ENCODE data around the gene ARHGAP10.
"Not testable (repeated sequence)": the region's sequence is repeated elsewhere in the genome, so short reads cannot be mapped to it uniquely, and the experiment has no call there.

ARHGAP10 gene

DNA sequence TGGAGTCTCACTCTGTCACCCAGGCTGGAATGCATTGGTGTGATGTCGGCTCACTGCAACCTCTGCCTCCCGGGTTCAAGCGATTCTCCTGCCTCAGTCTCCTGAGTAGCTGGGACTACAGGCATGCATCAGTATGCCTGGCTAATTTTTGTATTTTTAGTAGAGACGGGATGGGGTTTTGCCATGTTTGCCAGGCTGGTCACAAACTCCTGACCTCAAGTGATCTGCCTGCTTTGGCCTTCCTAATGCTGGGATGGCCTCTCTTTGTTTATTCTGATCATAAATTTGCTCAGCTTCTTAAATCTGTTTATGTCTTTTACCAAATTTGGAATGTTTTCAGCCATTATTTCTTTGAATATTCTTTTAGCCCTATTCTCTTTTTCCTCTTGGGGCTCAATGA is 67.2 kb downstream of the ARHGAP10 start:
- DNase-seq: not testable (repeated sequence)

DNA sequence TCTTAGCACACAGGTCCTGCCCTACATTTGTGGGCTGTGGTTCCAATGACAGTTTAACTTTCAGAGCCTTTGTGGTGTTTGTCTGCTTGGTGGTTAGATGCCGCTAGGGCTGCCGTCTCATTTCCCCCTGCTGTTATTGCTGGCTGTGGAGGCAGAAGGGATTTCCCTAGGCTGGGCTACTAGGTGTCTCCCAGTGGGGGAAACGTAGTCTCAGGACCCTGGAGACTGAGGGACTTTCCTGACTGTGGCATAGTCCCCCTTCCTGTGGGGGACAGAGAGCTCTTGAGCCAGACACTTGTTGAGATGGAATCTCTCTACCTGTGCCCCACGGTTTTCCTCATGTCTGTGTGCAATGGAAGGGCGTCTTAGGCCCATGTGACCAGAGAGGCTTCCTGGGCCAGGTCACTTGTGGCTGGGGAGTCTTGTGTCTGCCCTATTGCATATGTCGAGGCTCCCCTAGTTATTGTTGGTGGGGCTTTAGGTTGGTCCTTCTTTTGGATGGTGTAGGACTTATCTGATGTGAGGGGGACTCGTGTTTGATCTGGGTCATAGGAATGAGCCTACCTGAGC is 68.2 kb downstream of the ARHGAP10 start:
- DNase-seq: no peak

DNA sequence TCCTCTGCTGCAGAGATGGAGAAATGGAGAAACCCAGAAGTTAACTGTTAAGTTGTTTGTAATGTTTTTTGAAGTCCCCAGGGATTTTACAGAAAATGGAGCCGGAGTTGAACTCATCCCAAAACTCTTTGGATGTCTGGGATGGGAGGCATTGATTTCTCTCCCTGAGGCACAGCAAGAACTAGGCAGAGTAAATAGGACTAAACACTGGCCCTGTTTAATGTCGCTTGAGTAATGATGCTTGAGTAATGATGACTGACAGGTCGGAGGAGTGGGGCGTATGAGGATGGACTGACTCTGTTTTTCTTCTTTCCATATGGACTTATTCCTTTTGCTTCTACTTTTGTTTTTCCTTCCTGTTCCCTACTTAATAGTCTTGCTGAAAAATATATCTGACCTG is 69.9 kb downstream of the ARHGAP10 start:
- no peak for DNase-seq

DNA sequence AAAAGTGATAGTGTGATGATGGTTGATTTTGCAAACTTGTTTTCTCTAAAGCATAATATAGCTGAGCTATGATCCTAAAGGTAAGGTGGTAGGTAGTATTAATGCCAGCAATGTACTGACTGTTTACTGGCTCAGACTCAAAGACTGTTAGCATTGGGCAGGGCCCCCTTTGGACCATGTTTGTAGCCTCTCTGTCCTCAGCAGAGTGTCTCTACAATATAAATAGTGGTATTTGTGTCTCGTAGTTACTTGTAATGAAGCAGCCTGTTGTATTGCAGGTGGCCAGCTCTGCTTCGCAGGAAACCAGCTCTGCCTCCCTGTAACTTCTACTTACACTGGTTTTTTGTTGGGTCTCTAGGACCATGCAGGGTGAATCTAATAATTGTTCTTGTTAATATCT is 70.5 kb downstream of the ARHGAP10 start:
- no peak for DNase-seq

DNA sequence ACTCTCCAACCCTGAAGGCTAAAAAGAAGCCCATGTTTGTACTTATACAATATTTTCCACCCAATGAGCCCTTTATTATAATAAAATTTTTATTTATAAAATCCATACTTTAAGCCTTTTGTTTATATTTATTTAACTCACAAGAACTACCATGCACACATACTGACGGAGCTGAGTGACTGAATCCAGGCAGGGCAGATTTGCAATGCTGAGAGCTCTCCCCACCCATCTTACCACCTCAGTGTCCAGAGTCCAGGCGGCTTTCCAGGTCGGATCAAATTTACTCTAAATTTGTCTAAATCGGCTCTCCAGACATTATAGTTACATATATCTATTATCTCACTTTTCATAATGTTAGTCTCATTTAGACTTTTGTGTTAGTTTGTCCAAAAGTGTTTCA is 74.1 kb downstream of the ARHGAP10 start:
- no peak for DNase-seq

DNA sequence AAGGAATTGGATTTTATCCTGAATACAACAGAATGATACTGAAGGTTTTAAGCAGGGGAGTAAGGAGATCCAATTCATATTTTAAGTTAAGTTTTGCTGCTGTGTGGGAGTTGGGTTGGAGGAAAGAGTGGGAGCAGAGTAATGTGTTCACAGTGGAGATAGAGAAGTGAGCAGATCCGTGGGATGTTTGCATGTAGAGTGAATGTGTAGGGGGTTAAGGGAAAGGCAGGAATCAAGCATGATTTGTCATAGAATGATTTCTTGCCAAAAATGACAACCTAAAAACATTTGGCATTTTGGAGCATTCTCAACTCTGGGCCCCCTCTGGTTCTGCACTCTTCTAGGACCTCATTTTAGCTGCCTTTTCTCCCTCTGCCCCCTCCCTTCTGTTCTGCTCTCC is 76.6 kb downstream of the ARHGAP10 start:
- no peak for DNase-seq

DNA sequence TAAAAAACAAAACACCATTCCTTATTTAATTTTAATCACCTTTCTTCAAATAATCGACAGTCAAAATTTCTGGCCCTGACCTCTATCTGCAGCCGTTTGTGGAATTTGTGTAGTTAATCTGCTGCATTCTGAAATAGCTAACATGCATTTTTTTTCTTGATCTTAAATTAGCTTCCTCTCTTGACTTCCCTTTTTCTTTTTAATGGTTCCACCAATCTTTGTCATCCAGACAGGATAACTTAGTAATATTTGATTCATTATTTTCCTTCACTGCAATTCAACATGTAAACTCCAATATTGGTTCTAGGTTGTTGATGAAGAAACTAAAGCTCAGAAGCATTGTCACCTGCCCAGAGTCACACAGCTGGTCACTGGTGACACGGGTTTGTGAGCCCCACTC is 77.3 kb downstream of the ARHGAP10 start:
- no peak for DNase-seq

DNA sequence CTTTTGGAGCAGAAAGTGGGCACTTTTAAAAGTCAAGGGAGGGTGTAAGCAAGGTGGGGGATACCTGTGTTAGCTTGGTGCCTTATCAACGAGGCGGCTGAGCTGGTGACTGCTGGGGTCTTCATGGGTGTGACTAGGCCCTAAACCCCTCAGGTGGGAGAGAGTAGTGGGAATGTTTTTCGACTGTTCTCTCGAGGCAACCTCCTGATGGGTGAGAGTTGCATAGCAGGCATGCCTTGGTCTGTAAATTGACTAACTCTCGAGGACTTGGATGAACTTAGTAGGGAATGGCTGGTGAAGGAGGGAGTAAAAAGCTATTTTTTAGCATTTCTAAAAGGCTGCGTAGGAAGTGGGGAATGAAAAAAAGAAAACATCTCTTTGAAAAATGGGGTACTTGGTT is 80.0 kb downstream of the ARHGAP10 start:
- no peak for DNase-seq

DNA sequence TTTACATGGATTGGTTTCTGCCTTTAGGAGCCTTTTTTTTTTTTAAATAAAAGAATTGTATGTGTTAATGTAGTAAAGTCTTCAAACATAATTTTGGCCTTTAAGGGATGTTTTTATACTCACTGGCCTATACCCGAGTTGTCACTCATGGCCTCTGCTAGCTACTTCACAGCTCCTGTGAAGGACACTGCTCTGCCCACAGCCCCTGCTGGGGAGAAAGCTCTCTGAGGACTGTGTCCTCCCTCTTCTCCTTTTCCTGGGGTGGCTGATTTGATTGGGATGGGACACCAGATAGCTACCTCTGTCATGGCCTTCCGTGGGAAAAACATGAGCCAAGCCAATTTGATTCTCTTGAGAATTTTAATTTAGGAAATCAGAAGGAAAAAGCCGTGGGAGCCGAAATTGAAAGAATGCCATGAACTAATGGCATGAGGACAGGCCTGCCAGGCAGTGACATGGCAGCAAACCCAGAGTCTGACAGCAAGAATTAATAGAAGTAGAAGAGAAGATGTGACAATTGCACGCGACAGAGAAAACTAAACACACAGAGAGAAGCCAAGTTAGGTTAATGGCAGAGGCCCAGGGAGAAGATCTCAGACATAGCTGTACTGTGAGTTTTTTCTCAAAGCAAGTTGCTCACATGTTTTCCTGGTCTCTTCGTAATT is 81.4 kb downstream of the ARHGAP10 start:
- DNase-seq: no peak

DNA sequence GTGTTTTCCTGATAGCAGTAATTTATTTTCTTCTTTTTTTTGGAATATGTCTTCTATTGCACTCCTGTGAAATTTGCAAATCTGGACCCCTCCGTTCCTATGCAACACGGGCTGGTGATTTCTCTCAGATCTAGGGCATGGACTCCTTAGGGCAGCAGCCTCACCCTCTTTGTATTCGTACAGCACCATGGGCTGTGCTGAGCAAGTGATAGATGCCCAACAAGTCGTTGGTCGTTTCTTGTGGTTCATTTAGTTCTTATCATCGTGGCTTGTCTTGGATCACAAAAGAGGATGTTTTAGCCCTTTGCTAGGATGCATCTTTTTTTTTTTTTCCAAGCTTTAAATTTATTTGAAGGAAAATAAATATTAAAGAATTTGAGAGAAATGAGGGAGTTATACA is 82.1 kb downstream of the ARHGAP10 start:
- DNase-seq: no peak

DNA sequence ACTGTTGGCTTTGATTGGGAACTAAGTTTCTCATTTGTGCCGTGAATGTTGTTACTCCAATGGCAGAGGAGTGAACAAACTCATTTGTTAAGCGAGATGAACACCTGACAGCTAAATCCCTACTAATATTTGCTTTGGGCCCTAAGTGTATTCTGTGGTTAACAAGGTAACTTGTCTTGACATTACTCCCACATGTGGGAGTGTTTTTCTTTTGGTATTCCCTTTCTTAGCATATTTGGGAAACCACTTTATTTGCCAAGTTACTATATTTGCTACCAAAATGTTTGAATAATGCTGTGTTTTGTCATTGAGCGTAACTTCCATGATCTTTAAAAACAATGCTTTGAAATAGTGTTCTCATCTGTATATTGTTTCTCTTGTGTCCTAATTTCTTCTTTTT is 82.5 kb downstream of the ARHGAP10 start:
- DNase-seq: no peak

DNA sequence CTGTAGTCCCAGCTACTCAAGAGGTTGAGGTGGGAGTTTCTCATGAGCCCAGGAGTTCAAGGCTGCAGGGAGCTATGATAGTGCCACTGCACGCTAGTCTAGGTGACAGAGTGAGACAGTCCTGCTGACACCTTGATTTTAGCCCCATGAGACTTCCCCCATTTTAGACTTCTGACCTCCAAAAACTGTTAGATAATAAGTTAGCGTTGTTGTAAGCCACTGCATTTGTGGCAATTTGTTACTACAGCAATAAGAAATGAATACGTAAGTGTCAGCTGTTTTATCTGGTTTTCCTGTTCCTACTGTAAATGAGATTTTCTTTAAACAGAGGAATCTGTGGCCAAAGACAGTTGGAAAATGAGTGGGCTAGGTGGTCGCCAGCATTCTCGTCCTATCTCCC is 83.9 kb downstream of the ARHGAP10 start:
- DNase-seq: no peak

DNA sequence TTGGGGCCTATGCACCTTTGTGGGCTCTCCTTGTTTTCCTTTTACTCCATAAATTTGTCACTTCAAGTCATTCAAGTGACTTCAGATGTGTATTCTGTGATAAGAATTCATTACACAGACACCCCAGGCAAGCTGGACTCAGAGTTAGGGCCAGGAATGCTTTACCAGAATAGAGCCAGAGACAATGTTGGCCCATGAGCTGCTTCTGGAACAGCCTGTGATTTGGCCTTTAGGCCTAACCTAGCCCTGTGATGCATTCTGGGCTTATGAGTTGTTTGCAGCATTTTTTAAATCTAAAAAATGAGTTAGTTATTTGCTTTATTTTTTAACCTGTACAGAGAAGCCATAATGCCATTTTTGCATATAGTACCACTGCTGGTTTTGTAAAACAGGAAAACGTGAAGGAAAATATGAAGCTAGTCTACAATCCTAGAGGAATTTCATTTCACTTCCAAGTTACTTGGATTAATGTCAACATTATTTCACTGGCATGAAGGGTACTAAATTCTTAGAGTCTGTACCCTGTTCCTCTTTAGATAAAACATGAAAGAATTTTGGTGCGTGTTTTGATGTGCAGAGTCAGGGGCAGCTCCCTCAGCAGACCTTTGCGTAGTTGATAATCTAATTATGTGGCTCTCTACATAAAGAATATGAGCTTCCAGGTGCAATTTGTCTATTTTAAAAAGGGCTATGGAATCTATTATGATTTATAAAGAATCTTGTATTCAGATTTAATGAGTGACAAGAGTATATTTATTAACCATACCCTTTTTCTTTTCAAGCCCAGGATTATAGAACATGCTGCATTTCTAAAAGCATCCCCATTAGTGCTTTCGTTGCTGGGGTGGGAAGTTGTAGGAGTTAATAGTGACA is 84.7 kb downstream of the ARHGAP10 start:
- DNase-seq: no peak

DNA sequence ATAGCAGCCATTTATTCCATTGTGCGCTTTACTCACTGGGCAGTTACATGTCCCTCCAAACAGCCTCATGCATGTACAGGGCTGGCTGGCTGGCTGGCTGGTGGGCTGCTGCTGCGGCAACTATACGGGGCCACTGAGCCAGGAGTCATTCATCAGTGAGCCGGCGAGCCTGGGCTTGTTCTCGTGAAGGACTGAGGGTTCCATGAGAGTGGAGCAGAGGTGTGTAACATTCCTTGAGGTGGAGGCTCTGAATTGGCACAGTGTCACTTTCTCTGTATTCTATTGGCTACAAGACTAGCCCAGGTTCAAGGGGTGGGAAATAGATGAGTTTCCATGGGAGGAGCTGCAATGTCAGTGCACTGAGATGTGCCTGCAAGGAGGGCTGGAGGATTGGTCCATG is 89.1 kb downstream of the ARHGAP10 start:
- no peak for DNase-seq

DNA sequence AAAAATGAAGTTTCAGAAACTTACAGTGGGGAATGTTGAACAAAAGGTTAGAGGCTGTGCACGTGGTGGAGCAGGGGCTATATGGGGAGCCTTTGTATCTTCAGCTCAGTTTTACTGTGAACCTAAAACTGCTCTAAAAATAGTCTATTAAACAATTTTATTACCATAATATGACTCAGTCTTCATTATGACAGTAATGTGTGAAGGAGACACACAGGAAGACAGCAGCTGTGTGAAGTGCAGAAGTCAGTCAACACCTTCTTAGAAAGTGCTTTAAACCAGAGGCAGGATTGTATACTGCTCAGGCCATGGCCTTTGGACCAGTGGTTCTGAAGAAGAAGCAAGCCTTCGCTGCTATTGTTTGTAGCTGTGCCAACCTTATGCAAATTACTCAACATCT is 89.7 kb downstream of the ARHGAP10 start:
- DNase-seq: no peak

DNA sequence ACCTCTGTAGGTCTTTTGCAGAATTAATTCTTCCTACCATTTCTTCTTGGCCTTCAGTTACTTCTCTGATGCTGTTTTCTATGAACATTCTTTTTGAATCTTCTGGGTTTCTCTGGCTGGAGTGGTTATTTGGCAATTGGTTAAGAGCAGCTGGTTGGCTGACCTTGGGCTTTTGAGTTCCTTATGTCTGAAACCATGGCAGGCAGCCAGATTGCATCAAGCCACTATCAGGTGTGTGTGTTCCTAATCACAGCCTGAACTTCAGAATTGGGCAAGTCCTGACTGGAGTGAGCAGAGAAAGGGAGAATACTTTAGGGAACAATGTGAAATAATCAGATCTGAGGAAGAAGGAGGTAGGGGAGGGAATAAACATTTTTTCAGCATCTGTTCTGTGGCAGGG is 90.2 kb downstream of the ARHGAP10 start:
- no peak for DNase-seq

DNA sequence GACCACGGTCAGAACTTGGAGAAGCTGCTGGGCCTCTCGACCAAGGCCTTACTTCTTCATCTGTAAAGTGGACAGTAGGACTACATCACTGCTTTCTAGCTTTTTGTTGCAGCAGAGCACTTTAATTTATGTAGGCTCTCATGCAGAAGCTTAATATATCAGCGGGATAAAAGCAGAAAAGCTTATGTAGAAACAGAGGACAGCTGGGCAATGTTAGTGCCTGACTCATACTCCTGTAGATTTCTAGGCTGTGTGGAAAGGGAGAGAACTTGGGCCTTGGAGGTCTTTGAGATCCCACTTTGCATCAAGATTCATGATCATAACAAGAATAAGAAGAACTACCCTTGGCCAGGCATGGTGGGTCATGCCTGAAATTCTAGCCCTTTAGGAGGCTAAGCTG is 91.2 kb downstream of the ARHGAP10 start:
- no peak for DNase-seq

DNA sequence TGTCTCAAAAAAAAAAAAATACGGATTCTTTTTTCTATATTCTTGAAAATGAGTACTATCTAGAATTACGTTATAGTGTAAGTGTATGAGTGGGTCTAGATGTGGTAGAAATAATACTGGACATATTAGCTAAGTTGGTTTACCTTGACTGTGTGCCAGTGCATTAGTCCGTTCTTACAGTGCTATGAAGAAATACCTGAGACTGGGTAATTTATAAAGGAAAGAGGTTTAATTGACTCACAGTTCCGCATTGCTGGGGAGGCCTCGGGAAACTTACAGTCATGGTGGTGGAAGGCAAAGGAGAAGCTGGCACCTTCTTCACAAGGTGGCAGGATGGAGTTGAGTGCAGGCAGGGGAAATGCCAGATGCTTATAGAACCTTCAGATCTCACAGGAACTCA is 92.4 kb downstream of the ARHGAP10 start:
- no peak for DNase-seq

DNA sequence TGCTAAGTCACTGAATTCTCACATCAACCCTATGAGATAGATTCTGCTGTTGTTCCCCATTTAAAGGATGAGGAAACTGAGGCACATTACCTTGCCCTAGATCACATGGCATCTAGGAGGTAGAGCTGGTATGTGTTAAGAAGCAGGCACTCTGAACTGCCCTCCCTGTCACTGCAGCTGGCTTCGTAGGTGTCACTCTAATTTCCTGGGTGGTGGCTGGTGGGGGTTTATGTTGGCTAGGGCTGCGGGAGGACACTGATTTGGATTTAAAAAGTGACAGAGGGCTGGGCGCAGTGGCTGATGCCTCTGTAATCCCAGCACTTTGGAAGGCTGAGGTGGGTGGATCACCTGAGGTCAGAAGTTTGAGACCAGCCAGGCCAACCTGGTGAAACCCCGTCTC is 93.0 kb downstream of the ARHGAP10 start:
- no peak for DNase-seq

DNA sequence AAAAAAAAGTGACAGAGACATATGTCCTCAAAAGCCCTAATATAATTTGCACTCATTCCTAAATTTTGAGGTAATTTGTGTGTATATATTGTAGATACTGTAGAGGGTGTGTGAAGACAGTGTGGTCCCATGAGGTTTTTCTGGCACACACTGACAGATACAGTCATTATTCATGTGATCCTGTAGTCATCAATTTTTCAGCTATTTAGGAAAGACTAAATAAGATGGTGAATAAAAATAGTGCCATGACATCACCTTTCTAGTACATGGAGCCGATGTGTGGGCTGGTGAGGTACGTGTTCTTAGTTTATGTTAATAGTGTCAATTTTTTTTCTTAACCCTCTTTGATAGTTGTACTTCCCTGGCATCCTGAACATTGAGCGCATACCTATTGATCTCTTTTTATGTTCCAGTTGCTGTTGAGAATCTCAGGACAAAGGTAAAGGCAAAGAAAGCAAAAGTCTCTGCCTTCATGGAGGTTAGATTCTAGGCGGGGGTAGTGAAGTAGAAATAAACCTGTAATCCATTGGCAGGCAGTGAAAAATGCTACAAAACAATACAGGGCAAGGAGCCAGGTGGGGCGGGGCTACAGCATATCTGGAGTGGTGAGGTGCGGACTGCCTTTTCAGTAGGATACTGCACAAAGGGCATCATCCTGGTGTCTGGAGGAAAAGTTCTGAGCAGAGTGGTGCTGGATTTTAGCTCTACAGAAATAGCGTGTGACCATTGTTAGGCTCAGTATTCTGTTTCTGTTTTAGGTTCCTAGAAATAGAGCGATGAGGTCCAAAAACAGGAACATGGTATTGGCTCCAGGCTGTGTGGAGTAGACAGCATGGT is 93.8 kb downstream of the ARHGAP10 start:
- no peak for DNase-seq

DNA sequence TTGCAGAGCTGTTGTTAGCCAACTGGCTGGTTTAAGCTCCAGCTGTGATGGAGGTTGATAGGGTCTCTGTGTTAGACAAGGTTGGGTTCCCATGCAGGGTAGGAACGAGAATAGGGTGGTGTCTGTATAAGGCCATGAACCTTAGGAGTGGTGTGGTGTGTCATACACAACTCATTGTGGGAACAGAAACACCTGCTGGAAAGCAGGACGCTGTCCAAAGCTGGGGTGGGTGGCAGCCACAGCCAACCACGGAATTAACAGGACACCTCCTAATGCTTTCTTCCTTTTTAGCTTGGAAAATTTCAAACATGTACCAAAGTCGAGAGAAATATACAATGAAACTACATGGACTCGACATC is 94.4 kb downstream of the ARHGAP10 start:
- no peak for DNase-seq

DNA sequence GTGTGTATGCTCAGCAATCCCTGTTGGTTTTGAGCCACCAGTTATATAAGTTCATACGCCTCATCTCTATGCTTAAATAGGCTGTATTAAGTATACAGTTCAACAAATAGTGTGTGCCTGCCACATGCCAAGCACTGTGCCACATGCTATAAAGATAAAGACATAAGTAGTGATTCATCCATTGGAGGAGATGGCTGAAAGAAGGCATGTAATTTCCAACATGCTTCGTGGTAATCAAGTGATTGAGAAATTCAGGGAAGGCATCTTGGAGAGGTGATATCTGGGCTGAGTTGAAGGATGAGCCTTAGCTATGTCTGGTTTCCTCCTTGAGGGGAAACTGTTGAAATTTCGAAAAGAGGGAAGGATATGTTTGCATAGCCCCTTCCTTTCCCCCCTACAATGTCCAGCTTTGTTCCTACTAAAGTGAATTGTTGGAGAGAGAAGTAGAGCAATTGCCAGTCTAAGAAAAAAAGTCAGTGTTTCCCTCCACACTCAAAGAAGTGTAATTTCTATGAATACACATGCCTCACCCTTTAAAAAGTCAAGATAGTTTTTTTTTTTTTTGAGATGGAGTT is 96.5 kb downstream of the ARHGAP10 start:
- no peak for DNase-seq

Measured in bone marrow (tissue), 2 donors.